Measurements from ENCODE around the gene KYAT1. TPM values are rescaled to one million over a fixed set of nuclear protein-coding genes. Genes with fewer than 3 reads are reported as not detected.

Gene KYAT1
- total RNA-seq, 3 donors from 2014 or later (not counting 1 experiment from before 2014, with no cell fraction given), result 8.9 to 11.3 (median 9.1) TPM

DNA sequence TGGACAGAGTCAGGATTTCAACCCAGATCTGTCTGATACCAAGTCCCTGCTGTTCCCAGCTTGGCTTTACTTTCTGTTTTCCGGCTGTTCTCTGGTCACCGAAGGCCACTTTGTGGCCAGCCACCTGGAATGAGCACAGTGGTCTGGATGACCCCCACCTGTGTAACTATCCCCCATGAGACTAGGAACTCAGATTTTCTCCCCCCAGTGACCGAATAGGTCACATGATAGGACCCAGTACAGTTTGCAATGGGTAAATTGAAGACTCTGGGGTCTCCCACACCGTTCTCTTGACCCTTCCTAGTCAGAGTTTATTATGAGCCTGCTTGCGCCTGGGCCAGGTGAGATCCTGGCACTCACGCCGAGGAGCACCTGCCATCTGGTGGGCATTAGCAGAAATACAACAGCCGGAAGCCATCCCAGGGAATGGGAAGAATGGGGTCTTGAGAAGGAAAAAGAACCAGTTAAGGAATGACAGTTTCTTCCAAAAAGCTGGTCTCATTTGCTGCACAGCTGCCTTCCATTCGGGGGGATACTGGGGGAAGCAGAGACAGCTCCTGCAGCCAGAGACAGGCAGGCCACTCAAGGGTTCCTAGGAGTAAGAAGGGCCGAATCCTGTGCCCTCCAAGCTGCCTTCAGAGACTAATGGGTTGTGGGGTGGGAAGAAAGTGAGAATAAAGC, 46.1 kb upstream of the KYAT1 start:
- no peak overlapping the region for H3K4me3 ChIP-seq (ENCODE audit: low read length)
- no peaks in the 10 kb centered on the region for H3K9me3 Mint-ChIP-seq
- H3K36me3 ChIP-seq (ENCODE audit: control insufficient read depth, insufficient read depth, low read length), result no peaks in the 10 kb centered on the region
- peak overlapping the region; percentile 50 to 74 for H3K27ac Mint-ChIP-seq
- DNase-seq (peak; percentile 44 to 79), ATAC-seq (peak; percentile 48 to 83 (median 78))
- peaks cover 9 to 30% of the 10 kb centered on the region in 2 donors for H3K4me1 Mint-ChIP-seq
- H3K27me3 Mint-ChIP-seq (ENCODE audit: low read depth in 2 of 2), result no peaks in the 10 kb centered on the region
- no peak overlapping the region for H3K4me3 Mint-ChIP-seq
- H3K36me3 Mint-ChIP-seq, result no peaks in the 10 kb centered on the region
- H3K27me3 ChIP-seq (ENCODE audit: control insufficient read depth, insufficient read depth, low read length), result no peaks in the 10 kb centered on the region
- no peaks in the 10 kb centered on the region for H3K9me3 ChIP-seq (ENCODE audit: control insufficient read depth, insufficient read depth, low read length)
- WGBS (ENCODE audit: insufficient coverage), result 40% methylated on average over 10 of the region's 10 CpGs
- intact Hi-C loops (cut with micrococcal nuclease), result loop anchor here (1.0 kb wide), 1 partner anchor 65 kb away; no protein-coding TSS in a partner anchor
- peaks cover 15% of the 10 kb centered on the region for H3K4me1 ChIP-seq (ENCODE audit: control insufficient read depth, insufficient read depth, low read length)
- TF ChIP-seq, protein P1, sequence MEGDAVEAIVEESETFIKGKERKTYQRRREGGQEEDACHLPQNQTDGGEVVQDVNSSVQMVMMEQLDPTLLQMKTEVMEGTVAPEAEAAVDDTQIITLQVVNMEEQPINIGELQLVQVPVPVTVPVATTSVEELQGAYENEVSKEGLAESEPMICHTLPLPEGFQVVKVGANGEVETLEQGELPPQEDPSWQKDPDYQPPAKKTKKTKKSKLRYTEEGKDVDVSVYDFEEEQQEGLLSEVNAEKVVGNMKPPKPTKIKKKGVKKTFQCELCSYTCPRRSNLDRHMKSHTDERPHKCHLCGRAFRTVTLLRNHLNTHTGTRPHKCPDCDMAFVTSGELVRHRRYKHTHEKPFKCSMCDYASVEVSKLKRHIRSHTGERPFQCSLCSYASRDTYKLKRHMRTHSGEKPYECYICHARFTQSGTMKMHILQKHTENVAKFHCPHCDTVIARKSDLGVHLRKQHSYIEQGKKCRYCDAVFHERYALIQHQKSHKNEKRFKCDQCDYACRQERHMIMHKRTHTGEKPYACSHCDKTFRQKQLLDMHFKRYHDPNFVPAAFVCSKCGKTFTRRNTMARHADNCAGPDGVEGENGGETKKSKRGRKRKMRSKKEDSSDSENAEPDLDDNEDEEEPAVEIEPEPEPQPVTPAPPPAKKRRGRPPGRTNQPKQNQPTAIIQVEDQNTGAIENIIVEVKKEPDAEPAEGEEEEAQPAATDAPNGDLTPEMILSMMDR (IDR thresholded peaks at IDR 0.05), result peak; percentile 87
- H3K27ac ChIP-seq (ENCODE audit: low read length), result no peak overlapping the region

DNA sequence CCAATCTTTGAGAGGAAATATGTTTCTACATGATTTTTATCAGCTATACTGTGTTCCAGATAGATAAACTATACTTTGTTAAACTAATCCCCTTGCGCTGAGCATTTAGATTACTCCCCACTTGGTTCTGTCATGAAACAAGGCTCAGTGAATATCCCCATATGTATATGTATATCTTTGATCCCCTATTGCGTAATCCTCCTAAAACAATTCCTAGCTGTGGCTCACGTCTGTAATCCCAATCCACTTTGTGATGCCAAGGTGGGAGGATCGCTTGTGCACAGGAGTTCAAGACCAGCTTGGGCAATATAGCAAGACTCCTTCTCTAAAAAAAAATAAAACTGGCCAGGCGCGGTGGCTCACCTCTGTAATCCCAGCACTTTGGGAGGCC, 41.7 kb upstream of the KYAT1 start:
- Mint-ChIP-seq H3K4me3 (peak overlapping the region; percentile 25), H3K36me3 (no peaks in the 10 kb centered on the region), H3K27ac (peak overlapping the region; percentile 34 to 88), H3K27me3 (ENCODE audit: low read depth in 2 of 2) (no peaks in the 10 kb centered on the region), H3K9me3 (no peaks in the 10 kb centered on the region), H3K4me1 (peaks cover 15 to 54% of the 10 kb centered on the region in 2 donors)
- H3K36me3 ChIP-seq (ENCODE audit: control insufficient read depth, insufficient read depth, low read length), result peaks cover 3% of the 10 kb centered on the region
- WGBS (ENCODE audit: insufficient coverage), result 97% methylated on average over 5 of the region's 6 CpGs
- TF ChIP-seq, protein P1 (IDR thresholded peaks at IDR 0.05), result no peak
- intact Hi-C loops (cut with micrococcal nuclease), result loop anchor here (5.0 kb wide), 1 partner anchor 41 kb away; the partner anchor contains the start of genes KYAT1 and LRRC8A
- H3K27me3 ChIP-seq (ENCODE audit: control insufficient read depth, insufficient read depth, low read length), result no peaks in the 10 kb centered on the region
- no peaks in the 10 kb centered on the region for H3K9me3 ChIP-seq (ENCODE audit: control insufficient read depth, insufficient read depth, low read length)
- ATAC-seq (no peak), DNase-seq (no peak)
- peak overlapping the region; percentile 39 for H3K27ac ChIP-seq (ENCODE audit: low read length)
- H3K4me3 ChIP-seq (ENCODE audit: low read length), result no peak overlapping the region
- H3K4me1 ChIP-seq (ENCODE audit: control insufficient read depth, insufficient read depth, low read length), result peaks cover 30% of the 10 kb centered on the region

DNA sequence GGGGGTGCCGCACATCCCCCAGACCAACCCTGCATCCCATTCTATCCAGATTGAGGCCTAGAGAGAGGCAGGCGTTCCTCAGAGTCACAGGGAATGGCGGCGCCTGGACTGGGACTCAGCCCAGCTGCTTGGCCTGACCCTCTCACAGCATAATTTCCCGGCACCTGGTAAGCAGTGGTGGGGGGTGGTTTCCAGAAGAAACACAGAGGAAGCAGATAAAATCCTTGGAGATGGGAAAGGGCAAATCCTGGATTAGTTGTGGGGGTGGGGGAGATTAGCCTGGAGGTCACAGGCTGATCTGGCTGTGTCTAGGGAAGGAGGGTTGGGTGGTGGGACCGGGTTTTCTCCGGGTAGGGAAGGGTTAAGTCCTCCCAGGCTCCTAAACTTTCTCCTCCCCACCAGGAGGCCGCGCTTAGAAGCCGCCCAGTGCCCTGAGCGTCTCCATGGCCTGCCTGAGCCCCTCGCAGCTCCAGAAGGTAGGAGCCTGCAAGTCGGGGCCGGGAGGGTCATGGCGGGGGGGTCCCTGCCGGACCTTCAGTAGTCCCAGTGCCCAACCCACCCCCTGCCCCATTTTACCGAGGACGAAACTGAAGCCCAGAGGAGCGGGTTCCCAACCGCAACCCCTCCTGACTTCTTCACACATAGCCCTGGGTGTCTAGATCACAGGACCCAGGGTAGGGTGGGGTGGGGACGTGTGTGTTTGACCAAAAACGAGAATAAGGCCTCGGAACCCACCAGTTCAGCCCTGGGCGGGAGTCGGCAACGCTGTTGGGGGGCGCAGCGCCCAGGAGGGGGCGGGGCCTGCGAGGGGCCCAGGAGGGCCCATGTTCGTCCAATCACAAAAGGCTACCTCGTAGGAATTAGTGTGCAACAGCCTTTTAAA, 40.4 kb upstream of the KYAT1 start:
- Histone ChIP-seq H3K36me3 (ENCODE audit: control insufficient read depth, insufficient read depth, low read length) (peaks cover 14% of the 10 kb centered on the region), H3K4me3 (ENCODE audit: low read length) (peak overlapping the region; percentile 30), H3K9me3 (ENCODE audit: control insufficient read depth, insufficient read depth, low read length) (no peaks in the 10 kb centered on the region), H3K27me3 (ENCODE audit: control insufficient read depth, insufficient read depth, low read length) (no peaks in the 10 kb centered on the region), H3K27ac (ENCODE audit: low read length) (peak overlapping the region; percentile 74), H3K4me1 (ENCODE audit: control insufficient read depth, insufficient read depth, low read length) (peaks cover 24% of the 10 kb centered on the region)
- Mint-ChIP-seq H3K27ac (peak overlapping the region; percentile 83 to 88), H3K4me1 (peaks cover 6 to 43% of the 10 kb centered on the region in 2 donors), H3K36me3 (no peaks in the 10 kb centered on the region), H3K27me3 (ENCODE audit: low read depth in 2 of 2) (no peaks in the 10 kb centered on the region), H3K4me3 (peak overlapping the region; percentile 60), H3K9me3 (no peaks in the 10 kb centered on the region)
- 22% methylated on average over 26 of the region's 32 CpGs for WGBS (ENCODE audit: insufficient coverage)
- intact Hi-C loops (cut with micrococcal nuclease), result loop anchor here (5.0 kb wide), 1 partner anchor 40 kb away; the partner anchor contains the start of genes KYAT1 and LRRC8A
- ATAC-seq (peak; percentile 72 to 82 (median 77)), DNase-seq (peak; percentile 37 to 39)
- TF ChIP-seq, protein P1 (IDR thresholded peaks at IDR 0.05), result no peak

All from natural killer cell (primary cell).